Astrocyte of the spinal cord (primary cell): ENCODE data around the gene QSOX1.

Source experiments
- DNase-seq: peaks from one replicate; pipeline ENCODE4 v3.0.0; 2011; ENCODE audit warnings: low read depth, low spot score
- H3K4me3 ChIP-seq: 2 replicates; pipeline ENCODE4 v1.5.1; 2011; ENCODE audit warnings: low read depth, mild to moderate bottlenecking, low read length, moderate library complexity
- CTCF ChIP-seq: IDR thresholded peaks from 2 replicates; pipeline ENCODE4 v1.5.1; 2012; ENCODE audit warnings: low read depth, mild to moderate bottlenecking, low read length, inconsistent platforms
- in situ Hi-C: cut with HindIII; loops from 2 replicates; pipeline ENCODE4 v1.10.0; 2017; ENCODE audit warnings: low sequenced_read_pairs

QSOX1 gene

GRCh38 chr1:180211860-180212229 lies 57.2 kb downstream of the QSOX1 start:
- TF ChIP-seq CTCF: no peak
- no peak overlapping the region for H3K4me3 ChIP-seq
- in situ Hi-C loops: no loop called here

GRCh38 chr1:180213401-180214170 lies 58.9 kb downstream of the QSOX1 start:
- no peak for DNase-seq
- TF ChIP-seq CTCF: no peak
- in situ Hi-C loops: no loop called here
- H3K4me3 ChIP-seq: no peak overlapping the region

More at GRCh38 chr1:180211860-180212229, 57.2 kb downstream of the QSOX1 start:
- DNase-seq: no peak

GRCh38 chr1:180215856-180216625 lies 61.4 kb downstream of the QSOX1 start:
- H3K4me3 ChIP-seq: no peak overlapping the region
- no peak for TF ChIP-seq CTCF
- in situ Hi-C loops: no loop called here
- no peak for DNase-seq

GRCh38 chr1:180217006-180217405 lies 62.3 kb downstream of the QSOX1 start:
- no peak overlapping the region for H3K4me3 ChIP-seq
- no peak for DNase-seq
- in situ Hi-C loops: no loop called here
- TF ChIP-seq CTCF: no peak

GRCh38 chr1:180218806-180219765 lies 64.4 kb downstream of the QSOX1 start:
- in situ Hi-C loops: no loop called here
- DNase-seq: no peak
- TF ChIP-seq CTCF: no peak
- no peak overlapping the region for H3K4me3 ChIP-seq

DNA sequence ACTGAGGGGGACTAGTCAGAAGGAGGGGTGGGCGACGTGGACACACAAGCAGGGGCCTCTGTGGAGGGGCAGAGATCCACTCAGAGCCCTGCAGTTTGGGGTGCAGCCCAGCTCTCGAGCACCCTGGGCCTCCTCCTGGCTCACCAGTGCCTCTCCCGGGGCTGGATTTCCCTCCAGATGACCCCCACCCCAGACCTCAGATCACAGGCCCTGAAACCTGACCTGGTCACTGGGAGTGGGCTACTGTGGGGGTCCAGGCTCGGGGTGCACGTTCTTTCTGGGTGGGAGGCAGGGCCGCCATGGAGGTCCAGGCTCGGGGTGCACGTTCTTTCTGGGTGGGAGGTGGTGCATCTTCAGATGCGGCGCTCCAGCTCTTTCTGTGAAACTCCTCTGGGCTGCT lies 65.1 kb downstream of the QSOX1 start:
- in situ Hi-C loops: no loop called here
- no peak for DNase-seq
- no peak for TF ChIP-seq CTCF
- no peak overlapping the region for H3K4me3 ChIP-seq
